HCT116 (cell line): Measurements from ENCODE around the gene AKAP5.

Experiments
- ATF3 ChIP-seq: IDR thresholded peaks from 2 replicates; pipeline ENCODE4 v1.6.1; 2012
- CEBPB ChIP-seq: IDR thresholded peaks from 2 replicates; pipeline ENCODE4 v1.6.1; 2012; ENCODE audit warnings: low read depth
- ELF1 ChIP-seq: IDR thresholded peaks from 2 replicates; pipeline ENCODE4 v1.6.1; 2012; ENCODE audit warnings: low read depth, borderline replicate concordance
- EZH2 ChIP-seq: fragments of 200-600 bp; sonication (generic); IDR thresholded peaks from 2 replicates; pipeline ENCODE4 v1.6.1; 2017; ENCODE audit warnings: antibody characterized with exemption, mixed run types
- EZH2phosphoT487 ChIP-seq: fragments of 200-600 bp; IDR thresholded peaks from 2 replicates; pipeline ENCODE4 v1.6.1; 2018; ENCODE audit warnings: antibody characterized with exemption, borderline replicate concordance
- JUND ChIP-seq: IDR thresholded peaks from 2 replicates; pipeline ENCODE4 v1.6.1; 2012
- POLR2A ChIP-seq: IDR thresholded peaks from 2 replicates; pipeline ENCODE4 v1.7.0; 2011; ENCODE audit warnings: borderline replicate concordance; ENCODE audit not compliant: insufficient read depth, insufficient read length; ENCODE audit errors: extremely low read depth
- POLR2AphosphoS5 ChIP-seq: IDR thresholded peaks from 2 replicates; pipeline ENCODE4 v1.6.1; 2011; ENCODE audit warnings: mild to moderate bottlenecking, low read depth, low read length, moderate library complexity
- REST ChIP-seq: IDR thresholded peaks from 2 replicates; pipeline ENCODE4 v1.6.1; 2012; ENCODE audit warnings: low read depth
- TF ChIP-seq, protein P1 (sequence below), 3 experiments: fragments of 200-600 bp in 1 of 3; sonication (generic) in 1 of 3; IDR thresholded peaks in 2 of 3; conservative IDR thresholded peaks in 1 of 3; 2 replicates each; pipeline ENCODE4 v1.5.1; 2012 to 2017; ENCODE audit warnings: low read depth in 2 of 3, low read length in 2 of 3, antibody characterized with exemption in 1 of 3, borderline replicate concordance in 1 of 3, control low read depth in 1 of 3, mild to moderate bottlenecking in 1 of 3, mixed read lengths in 1 of 3, mixed run types in 1 of 3, moderate library complexity in 1 of 3; ENCODE audit not compliant: insufficient read depth in 1 of 3
- TF ChIP-seq, protein P2 (sequence below): IDR thresholded peaks from 2 replicates; pipeline ENCODE4 v1.6.1; 2012

DNA sequence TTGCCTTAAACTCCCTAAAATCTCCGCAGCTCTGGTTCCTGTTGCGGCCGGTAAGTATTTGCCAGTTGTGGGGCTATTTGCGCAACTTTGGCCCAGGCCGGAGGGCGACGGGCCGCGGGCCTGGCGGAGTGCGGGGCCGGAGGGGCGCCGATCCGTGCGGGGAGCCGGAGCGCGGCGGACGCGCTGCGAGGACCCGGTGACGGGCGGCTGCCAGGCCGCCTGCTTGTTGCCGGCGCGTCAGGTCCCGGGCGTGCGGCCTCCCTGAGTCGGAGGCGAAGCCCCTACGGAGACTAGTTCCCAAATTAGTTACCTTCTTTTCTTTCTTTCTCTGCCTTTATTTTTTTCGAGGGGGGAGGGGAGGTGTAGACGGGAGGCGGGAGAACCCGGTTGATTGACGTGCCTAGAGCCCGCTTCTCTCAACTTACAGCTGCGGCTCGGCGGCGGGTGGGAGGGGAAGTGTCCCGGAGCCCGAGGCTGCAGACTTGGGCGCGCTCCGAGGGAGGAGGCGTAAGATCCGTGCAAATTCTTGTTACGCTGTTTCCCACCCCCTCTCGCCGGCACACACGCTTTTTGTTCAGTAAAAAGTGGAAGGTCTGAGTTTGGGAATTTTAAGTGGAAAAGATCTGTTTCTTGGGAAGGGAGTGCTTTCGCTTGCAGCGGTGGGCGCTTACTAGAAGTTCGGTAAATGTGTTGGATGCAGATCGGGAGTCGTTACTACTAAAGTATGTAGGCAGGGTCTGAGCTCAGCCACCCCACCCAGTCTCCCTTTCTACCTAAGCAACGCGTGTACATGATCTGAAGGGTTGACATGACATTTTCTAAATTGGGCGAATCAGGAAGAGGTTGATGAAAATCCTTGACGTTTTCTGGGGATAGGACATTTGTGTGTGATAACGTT, 39.8 kb downstream of the AKAP5 start:
- TF ChIP-seq, protein P1, sequence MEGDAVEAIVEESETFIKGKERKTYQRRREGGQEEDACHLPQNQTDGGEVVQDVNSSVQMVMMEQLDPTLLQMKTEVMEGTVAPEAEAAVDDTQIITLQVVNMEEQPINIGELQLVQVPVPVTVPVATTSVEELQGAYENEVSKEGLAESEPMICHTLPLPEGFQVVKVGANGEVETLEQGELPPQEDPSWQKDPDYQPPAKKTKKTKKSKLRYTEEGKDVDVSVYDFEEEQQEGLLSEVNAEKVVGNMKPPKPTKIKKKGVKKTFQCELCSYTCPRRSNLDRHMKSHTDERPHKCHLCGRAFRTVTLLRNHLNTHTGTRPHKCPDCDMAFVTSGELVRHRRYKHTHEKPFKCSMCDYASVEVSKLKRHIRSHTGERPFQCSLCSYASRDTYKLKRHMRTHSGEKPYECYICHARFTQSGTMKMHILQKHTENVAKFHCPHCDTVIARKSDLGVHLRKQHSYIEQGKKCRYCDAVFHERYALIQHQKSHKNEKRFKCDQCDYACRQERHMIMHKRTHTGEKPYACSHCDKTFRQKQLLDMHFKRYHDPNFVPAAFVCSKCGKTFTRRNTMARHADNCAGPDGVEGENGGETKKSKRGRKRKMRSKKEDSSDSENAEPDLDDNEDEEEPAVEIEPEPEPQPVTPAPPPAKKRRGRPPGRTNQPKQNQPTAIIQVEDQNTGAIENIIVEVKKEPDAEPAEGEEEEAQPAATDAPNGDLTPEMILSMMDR (IDR thresholded peaks at IDR 0.05 in 2 of 3, conservative IDR thresholded peaks at IDR 0.05 in 1 of 3; ENCODE audit: borderline replicate concordance in 1 of 3, insufficient read depth in 1 of 3, low read depth in 2 of 3, low read length in 2 of 3): no peak
- TF ChIP-seq REST (no peak), EZH2 (no peak), CEBPB (no peak), POLR2AphosphoS5 (no peak), ATF3 (no peak), EZH2phosphoT487 (no peak), POLR2A (no peak), ELF1 (no peak), JUND (no peak)
- TF ChIP-seq, protein P2, sequence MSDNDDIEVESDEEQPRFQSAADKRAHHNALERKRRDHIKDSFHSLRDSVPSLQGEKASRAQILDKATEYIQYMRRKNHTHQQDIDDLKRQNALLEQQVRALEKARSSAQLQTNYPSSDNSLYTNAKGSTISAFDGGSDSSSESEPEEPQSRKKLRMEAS: no peak
